NCI-H146 treated with DMSO at 0.1 percent for 48 hours (cell line): ENCODE measurements around the gene PCSK7.

ENCODE experiments used
- DNase-seq: peaks from one replicate; lab custom pipeline; 2025; ENCODE audit not compliant: unreplicated experiment; lab: John Stamatoyannopoulos, UW

PCSK7 gene

DNA sequence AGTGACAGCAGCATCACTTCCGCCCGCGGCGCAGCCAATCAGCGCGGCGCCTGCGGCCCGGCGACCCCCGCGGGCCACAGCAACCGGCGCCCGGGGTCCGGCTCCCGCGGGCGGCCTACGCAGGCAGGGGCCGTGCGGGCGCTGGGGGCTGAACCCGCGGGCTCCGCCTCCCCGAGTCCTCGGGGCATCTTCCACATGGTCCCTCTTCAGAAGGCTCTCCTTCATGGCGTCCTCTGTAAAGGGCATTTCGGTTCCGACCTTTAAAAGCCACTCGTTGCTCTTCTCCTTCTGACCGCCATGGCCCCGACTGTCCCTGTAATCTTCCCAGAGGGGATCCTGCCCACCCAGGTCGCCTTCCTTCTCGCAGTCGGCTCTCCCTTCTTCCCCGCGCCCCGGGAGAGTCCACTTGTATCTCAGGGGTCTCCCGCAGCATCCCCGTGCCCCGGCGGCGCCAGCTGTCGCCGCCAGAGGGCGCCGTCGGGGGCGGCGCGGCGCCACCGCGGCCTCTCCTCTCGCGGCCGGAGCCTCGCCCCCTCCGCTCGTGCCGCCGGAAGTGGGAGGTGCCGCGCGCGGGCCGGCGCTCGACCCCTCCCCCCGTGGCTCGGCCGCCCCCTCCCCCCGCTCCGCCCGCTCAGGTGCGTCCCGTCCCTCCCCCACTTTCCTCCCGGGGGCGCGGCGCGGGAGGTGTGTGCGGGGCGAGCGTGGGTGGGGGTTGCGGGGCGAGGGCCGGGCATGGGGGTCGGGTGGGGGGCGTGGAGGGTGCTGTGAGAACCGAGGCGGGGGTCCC, 412 bp upstream of the PCSK7 start, which contains the start of gene RNF214:
TSS of gene RNF214 (plus strand) at position 580 of the 787 bp plus-strand sequence. CDS start 1,602 bp downstream, outside the sequence.
- DNase-seq, result peak; percentile 53

DNA sequence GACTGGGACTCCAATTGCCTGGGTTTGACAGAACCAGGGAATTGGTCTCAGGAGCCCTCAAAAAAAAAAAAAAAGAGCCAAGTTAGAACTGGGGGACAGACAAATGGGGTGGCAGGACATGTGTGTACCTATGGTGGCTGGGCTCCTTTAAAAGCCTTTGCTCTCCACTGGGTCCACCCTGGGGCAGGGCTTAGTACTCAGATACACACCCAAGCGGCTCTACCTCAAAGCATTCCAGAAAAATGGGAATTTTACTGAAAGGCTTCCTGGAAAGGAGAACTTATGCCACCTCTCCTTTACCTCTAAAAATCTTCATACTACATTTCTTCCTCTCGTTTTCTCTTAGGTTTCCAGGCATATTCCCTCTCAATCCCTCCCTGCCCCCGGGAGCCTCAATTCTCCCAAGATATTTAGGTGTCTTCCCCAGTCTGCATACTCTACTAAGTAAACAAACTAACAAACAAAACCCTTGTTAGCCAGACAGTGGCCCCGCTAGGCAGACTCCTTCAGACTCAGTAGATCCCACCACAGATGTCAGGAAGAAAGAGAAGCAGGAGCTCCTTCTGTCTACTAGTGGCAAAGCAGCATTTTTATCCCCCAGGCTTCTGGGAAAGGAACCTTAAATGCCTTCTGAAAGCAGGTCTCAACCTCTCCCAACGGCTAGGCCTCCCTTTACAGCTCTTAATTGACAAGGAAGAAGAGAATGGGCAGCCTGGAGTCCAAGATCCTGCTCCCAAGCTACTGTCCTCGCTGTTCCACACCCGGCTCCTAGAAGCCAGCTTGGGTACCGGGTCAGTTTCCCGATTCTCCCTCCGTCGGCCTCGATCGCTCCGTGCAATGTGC, 653 bp downstream of the PCSK7 start:
- no peak for DNase-seq

- DNase-seq, result no peak
Measured at GRCh38 chr11:117230286-117230961, 1.4 kb downstream of the PCSK7 start.

GRCh38 chr11:117229931-117230285, 2.0 kb downstream of the PCSK7 start:
- no peak for DNase-seq

DNA sequence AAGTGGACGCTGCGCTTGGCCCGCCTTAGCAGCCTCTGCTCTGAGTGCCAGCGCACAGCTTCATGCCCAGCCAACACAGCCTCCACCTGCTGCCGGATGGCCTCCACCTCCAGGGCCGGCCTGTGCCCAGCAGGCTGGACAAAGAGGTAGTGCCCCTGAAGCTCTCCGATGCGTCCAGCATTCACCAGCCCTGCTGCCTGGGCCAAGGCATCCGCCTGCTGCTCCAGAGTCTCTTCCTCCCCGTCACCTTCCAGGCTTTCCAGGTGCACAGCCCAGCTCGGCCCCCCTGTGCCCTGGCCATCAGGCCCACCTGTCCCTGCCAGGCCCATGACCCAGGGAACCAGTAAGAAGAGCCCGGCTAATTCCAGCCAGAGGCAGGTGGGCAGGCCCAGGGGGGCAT, 2.5 kb downstream of the PCSK7 start:
- no peak for DNase-seq

GRCh38 chr11:117228091-117228490, 3.8 kb downstream of the PCSK7 start:
- no peak for DNase-seq

- DNase-seq, result peak; percentile 68
Measured at GRCh38 chr11:117226388-117227385, 5.2 kb downstream of the PCSK7 start.

GRCh38 chr11:117225553-117226170, 6.2 kb downstream of the PCSK7 start:
- DNase-seq, result no peak

DNA sequence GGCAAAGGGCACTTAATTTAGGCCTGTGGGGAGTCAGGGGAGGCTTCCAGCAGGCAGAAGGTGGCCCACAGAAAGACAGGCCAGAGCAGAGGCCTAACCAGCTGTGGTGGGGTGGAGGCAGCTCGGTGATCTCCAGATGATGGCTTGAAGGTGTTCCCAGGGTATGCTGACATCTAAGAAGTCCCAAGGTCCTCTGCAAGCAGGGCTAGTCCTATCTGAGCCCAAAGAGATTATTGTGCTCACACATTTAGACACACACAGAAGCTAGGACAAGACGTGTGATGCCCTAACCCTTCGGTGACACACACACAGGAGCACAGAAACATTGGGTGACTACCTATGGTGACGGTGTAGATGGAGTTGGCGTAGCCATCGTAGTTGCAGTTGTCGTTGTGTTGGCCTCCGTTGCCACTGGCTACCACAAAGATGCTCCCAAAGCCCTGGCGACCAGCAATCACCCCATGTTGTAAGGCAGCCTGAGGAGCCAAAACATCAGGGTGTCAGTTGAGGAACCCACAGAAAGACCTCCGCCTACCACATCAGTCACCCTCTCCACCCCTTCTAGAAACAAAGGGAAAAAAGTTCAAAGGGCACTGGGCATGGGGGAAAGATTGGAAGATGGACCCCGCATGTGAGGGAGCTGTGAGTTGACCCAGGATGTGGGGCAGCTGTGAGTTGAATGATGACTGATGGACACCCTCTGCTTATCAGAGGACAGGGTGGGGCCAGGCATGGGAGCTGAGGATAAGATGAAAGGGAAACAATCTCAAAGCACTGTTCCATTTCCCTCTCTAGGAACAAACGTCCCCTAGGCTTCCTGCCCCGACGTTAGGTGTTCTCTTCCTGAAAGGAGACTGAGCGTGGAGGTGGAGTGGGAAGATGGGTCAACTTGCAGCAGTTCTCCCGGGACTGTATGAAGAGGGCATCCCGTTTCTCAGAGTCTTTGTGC, 7.9 kb downstream of the PCSK7 start:
- DNase-seq, result no peak

- DNase-seq, result no peak
Measured at GRCh38 chr11:117222991-117223740, 8.7 kb downstream of the PCSK7 start.

DNA sequence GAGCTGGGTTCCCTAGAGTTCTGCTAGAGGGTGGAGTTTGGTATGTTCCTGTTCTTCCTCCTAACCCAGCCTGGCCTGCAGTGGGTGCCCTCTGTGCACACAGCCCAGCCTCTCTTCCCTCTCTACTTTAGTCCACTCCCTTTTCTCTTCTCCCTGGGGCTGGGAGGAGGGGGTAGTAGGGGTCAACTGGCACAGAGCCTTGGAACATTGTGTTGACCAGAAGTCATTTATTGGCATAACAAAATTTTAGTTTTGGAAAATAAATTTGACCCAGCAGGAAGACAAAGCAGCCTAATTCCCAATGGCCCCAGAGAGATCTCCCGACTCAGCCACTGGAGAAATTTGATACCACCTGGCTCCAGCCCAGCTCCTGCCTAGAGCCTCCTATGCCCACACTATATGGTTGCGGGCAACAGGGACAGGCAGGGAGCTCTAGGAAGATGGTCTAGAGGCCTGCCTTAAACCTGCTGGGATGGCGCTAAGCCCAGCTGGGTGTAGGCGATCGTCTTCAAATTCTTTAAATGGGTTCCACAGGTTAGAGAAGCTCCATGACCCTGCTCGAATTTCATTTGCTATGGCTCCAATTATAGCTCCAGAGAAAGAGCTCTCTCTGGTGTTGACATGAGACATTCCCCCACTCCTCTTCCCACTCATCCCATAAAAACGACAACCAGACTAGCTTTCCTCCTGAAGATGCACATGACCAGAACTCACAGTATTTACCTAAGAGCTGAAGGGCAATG, 9.9 kb downstream of the PCSK7 start:
- DNase-seq, result no peak

- no peak for DNase-seq
Measured at GRCh38 chr11:117220999-117221774, 10.7 kb downstream of the PCSK7 start.

- DNase-seq, result no peak
Measured at GRCh38 chr11:117220568-117220967, 11.3 kb downstream of the PCSK7 start.

DNA sequence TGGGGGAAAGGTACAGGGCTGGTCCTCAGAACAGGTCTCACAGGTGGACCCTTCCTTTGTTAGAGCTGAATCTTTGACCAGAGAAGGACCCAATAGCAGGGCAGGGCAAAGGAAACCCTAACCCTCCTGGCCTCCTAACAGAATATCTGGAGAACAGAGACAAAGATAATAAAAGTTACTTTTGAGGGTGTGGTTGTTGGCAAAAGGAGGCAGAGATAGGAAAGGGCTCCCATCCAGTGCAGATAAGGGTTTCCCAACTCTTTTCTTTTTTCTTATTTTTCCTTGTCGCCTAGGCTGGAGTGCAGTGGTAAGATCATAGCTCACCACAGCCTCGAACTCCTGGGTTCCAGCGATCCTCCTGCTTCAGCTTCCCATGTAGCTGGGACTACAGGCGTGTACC, 11.9 kb downstream of the PCSK7 start:
- DNase-seq, result no peak

DNA sequence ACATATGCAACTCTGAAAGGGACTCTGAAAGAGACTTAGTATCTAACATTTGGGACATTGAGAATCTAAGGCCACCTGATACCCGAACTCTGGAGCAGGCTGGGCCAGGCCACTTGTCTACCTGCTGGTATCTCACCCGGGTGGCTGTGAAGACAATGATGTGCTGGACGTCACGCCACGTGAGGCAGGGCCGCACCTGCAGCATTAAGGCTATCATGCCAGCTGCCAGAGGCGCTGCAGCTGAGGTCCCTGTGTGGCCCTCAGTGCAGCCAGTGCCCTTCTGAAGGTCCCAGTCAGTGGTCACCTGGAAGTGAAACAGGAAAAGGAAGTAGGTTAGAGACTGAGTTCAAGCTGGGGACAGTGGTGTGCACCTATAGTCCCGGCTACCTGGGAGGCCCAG, 12.4 kb downstream of the PCSK7 start:
- no peak for DNase-seq

DNA sequence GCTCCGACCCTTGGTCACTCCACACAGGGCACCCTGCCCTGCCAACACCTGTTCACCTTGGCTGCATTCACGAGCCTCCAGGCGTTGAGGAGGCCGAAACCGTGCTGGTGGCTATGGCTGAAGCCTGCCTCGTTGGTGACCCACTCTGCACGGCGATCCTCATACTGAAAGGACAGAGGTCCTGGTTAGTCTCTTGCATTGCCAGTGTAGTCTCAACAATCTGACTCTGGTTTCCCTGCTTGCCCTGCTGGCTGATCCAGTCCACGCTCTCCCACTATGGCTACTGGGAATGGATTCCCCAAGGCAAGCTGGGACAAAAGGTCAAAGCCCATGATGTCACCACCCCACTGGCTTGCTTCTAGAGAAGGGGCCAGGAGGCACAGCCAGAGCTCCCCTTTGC, 12.9 kb downstream of the PCSK7 start:
- no peak for DNase-seq
